Thyroid gland (tissue), 4 donors: Measurements from ENCODE around the gene SMURF2. TPM values are rescaled to one million over a fixed set of nuclear protein-coding genes. Genes with fewer than 3 reads are reported as not detected.
"Not testable (repeated sequence)": the region's sequence is repeated elsewhere in the genome, so short reads cannot be mapped to it uniquely, and the experiment has no call there.

Experiments used
- DNase-seq, 2 donors: peaks; one replicate each; pipeline ENCODE4 v3.0.0-alpha.2; 2019
- H3K27ac ChIP-seq, 3 donors: fragments of 200-600 bp; sonication (generic); 1 replicate in 2 of 3; 2 replicates in 1 of 3; pipeline ENCODE4 v1.5.1; 2016 to 2019; ENCODE audit warnings: mild to moderate bottlenecking in 1 of 3, moderate library complexity in 1 of 3
- H3K27me3 ChIP-seq: fragments of 200-600 bp; sonication (generic); one replicate; pipeline ENCODE4 v1.5.1; 2019
- H3K36me3 ChIP-seq, 2 donors: fragments of 200-600 bp; sonication (generic); one replicate each; pipeline ENCODE4 v1.5.1; 2016 to 2019
- H3K4me1 ChIP-seq, 2 donors: fragments of 200-600 bp; sonication (generic); one replicate each; pipeline ENCODE4 v1.5.1; 2017 to 2019
- H3K4me3 ChIP-seq, 3 donors: fragments of 200-600 bp; sonication (generic); replicated peaks in 1 of 3; 1 replicate in 2 of 3; 2 replicates in 1 of 3; pipeline ENCODE4 v1.5.1; 2016; ENCODE audit warnings: mild to moderate bottlenecking in 1 of 3
- H3K9me3 ChIP-seq: fragments of 200-600 bp; sonication (generic); one replicate; pipeline ENCODE4 v1.5.1; 2017
- CTCF ChIP-seq, 6 experiments: fragments of 200-600 bp in 3 of 6; fragments of 450-650 bp in 3 of 6; sonication (generic) in 3 of 6; IDR thresholded peaks; one replicate each; pipeline ENCODE4 v1.5.1; 2016 to 2019; ENCODE audit warnings: antibody characterized with exemption in 6 of 6, mild to moderate bottlenecking in 2 of 6, inconsistent platforms in 1 of 6, moderate library complexity in 1 of 6
- POLR2A ChIP-seq, 2 donors: fragments of 450-650 bp; IDR thresholded peaks; one replicate each; pipeline ENCODE4 v1.6.1; 2017; ENCODE audit warnings: antibody characterized with exemption in 2 of 2, mild to moderate bottlenecking in 2 of 2, moderate library complexity in 1 of 2
- WGBS, 2 donors: methylation state at CpG; one replicate each; pipeline ENCODE4 v1.1.5; 2017; 5-methylcytosine and 5-hydroxymethylcytosine counted together
- intact Hi-C: fragments of 100-400 bp; cut with DNase I; formaldehyde crosslinking; loops from one replicate; pipeline ENCODE4 v1.15.1; 2023
- total RNA-seq, 4 donors: library from RNA; depleted of rRNA; stranded (reverse); fragments of >200 nt; gene quantifications; one replicate each; pipeline ENCODE4 v1.2.3, GENCODE V29; 2016

The SMURF2 gene
- total RNA-seq, 4 donors from 2014 or later: 26.3 to 39.0 (median 29.6) TPM

GRCh38 chr17:64585146-64585545 is 77.0 kb downstream of the SMURF2 start:
- Histone ChIP-seq H3K27ac (no peak overlapping the region), H3K9me3 (no peaks in the 10 kb centered on the region), H3K4me1 (no peaks in the 10 kb centered on the region), H3K4me3 (no peak overlapping the region), H3K27me3 (no peaks in the 10 kb centered on the region), H3K36me3 (peaks cover 13 to 20% of the 10 kb centered on the region in 2 donors)
- no peak for DNase-seq
- TF ChIP-seq CTCF (IDR thresholded peaks at IDR 0.05) (no peak), POLR2A (IDR thresholded peaks at IDR 0.05) (no peak)
- 73 to 78% methylated on average over 2 of the region's 2 CpGs for WGBS, 2 donors
- intact Hi-C loops: no loop called here

- Histone ChIP-seq H3K27me3 (no peaks in the 10 kb centered on the region), H3K27ac (no peak overlapping the region), H3K36me3 (peaks cover 17 to 25% of the 10 kb centered on the region in 2 donors), H3K9me3 (no peaks in the 10 kb centered on the region), H3K4me1 (no peaks in the 10 kb centered on the region), H3K4me3 (no peak overlapping the region)
- WGBS, 2 donors: 89 to 96% methylated on average over 3 of the region's 3 CpGs
- intact Hi-C loops: no loop called here
- TF ChIP-seq CTCF (IDR thresholded peaks at IDR 0.05) (no peak), POLR2A (IDR thresholded peaks at IDR 0.05) (no peak)
- no peak for DNase-seq
Observed at GRCh38 chr17:64583038-64583437, 79.1 kb downstream of the SMURF2 start.

- H3K4me1 ChIP-seq: no peaks in the 10 kb centered on the region
- no peaks in the 10 kb centered on the region for H3K27me3 ChIP-seq
- H3K36me3 ChIP-seq: peaks cover 18 to 30% of the 10 kb centered on the region in 2 donors
- TF ChIP-seq CTCF (IDR thresholded peaks at IDR 0.05) (no peak), POLR2A (IDR thresholded peaks at IDR 0.05) (no peak)
- WGBS, 2 donors: 80 to 85% methylated on average over 7 of the region's 7 CpGs
- DNase-seq: no peak
- H3K27ac ChIP-seq: no peak overlapping the region
- H3K9me3 ChIP-seq: no peaks in the 10 kb centered on the region
- H3K4me3 ChIP-seq: no peak overlapping the region
- intact Hi-C loops: no loop called here
Observed at GRCh38 chr17:64580384-64581315, 81.5 kb downstream of the SMURF2 start.

- 96 to 98% methylated on average over 1 of the region's 1 CpG for WGBS, 2 donors
- no peak for DNase-seq
- peaks cover 18 to 30% of the 10 kb centered on the region in 2 donors for H3K36me3 ChIP-seq
Observed at GRCh38 chr17:64579917-64580316, 82.2 kb downstream of the SMURF2 start.

GRCh38 chr17:64577025-64577424 is 85.1 kb downstream of the SMURF2 start:
- peaks cover 11 to 17% of the 10 kb centered on the region in 2 donors for H3K36me3 ChIP-seq

More at GRCh38 chr17:64579917-64580316, 82.2 kb downstream of the SMURF2 start:
- intact Hi-C loops: no loop called here
- no peak for TF ChIP-seq POLR2A (IDR thresholded peaks at IDR 0.05)
- TF ChIP-seq CTCF (IDR thresholded peaks at IDR 0.05): no peak
- Histone ChIP-seq H3K9me3 (no peaks in the 10 kb centered on the region), H3K4me1 (no peaks in the 10 kb centered on the region), H3K27me3 (no peaks in the 10 kb centered on the region), H3K27ac (no peak overlapping the region), H3K4me3 (no peak overlapping the region)

More at GRCh38 chr17:64577025-64577424, 85.1 kb downstream of the SMURF2 start:
- H3K27me3 ChIP-seq, H3K4me1 ChIP-seq, H3K4me3 ChIP-seq, DNase-seq, H3K27ac ChIP-seq, H3K9me3 ChIP-seq, intact Hi-C loops: not testable (repeated sequence)
- 98 to 99% methylated on average over 4 of the region's 4 CpGs for WGBS, 2 donors
